Central memory CD8-positive, alpha-beta T cell (primary cell): ENCODE measurements around the gene FARP1.
A peak's percentile ranks its signal among the peaks of the same experiment; 100 is the strongest.

Experiments
- ATAC-seq: fragments of 150-1000 bp; cut with Tn5 transposase; replicated peaks from 2 replicates; pipeline ENCODE4 v1.10.0; 2022; ENCODE audit warnings: mild to moderate bottlenecking, moderate FRiP score, moderate number of reproducible peaks; ENCODE audit not compliant: poor library complexity, severe bottlenecking; ENCODE audit errors: extremely low read depth
- DNase-seq, 2 donors: peaks; one replicate each; pipeline ENCODE4 v3.0.0; 2021; ENCODE audit warnings: low spot score in 2 of 2
- H3K27ac Mint-ChIP-seq: one replicate; pipeline ENCODE4 v1.8.0; 2022; ENCODE audit warnings: low read depth, mild to moderate bottlenecking, moderate library complexity, mixed read lengths
- H3K27me3 Mint-ChIP-seq: one replicate; pipeline ENCODE4 v1.8.0; 2022; ENCODE audit warnings: mixed read lengths
- H3K36me3 Mint-ChIP-seq: one replicate; pipeline ENCODE4 v1.8.0; 2022; ENCODE audit warnings: mild to moderate bottlenecking, moderate library complexity, mixed read lengths; ENCODE audit not compliant: insufficient read depth
- H3K4me1 Mint-ChIP-seq: one replicate; pipeline ENCODE4 v1.8.0; 2022; ENCODE audit warnings: mixed read lengths
- H3K4me3 Mint-ChIP-seq: one replicate; pipeline ENCODE4 v1.8.0; 2022; ENCODE audit warnings: mild to moderate bottlenecking, moderate library complexity, mixed read lengths
- H3K9me3 Mint-ChIP-seq: one replicate; pipeline ENCODE4 v1.8.0; 2022; ENCODE audit warnings: mixed read lengths

Gene FARP1

DNA sequence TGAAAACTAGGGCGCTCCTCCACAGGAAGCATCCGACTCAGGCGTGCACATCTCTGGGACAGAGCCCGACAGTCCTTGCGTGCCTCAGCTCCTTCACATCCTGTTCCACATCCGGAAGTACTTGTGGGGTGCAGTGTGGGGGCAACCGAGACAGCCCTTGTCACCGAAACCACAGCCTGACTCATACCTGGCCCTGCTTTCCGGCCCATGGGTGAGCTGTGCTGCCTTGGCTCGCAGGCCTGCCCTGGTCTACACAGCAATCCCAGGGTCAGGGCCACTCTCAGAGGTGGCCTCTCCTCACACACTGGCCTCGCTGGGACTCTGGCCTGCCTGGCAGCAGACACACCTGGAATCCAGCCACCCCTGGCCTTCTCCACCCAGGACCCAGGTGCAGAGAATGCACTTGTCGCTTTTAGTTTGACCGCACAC is 333.7 kb downstream of the FARP1 start:
- Mint-ChIP-seq H3K9me3 (no peaks in the 10 kb centered on the region), H3K27ac (peak overlapping the region; percentile 91), H3K27me3 (no peaks in the 10 kb centered on the region), H3K36me3 (peaks cover 19% of the 10 kb centered on the region), H3K4me1 (peaks cover 66% of the 10 kb centered on the region), H3K4me3 (peak overlapping the region; percentile 65)
- DNase-seq, result peak; percentile 55 to 77
- peak; percentile 99 for ATAC-seq

DNA sequence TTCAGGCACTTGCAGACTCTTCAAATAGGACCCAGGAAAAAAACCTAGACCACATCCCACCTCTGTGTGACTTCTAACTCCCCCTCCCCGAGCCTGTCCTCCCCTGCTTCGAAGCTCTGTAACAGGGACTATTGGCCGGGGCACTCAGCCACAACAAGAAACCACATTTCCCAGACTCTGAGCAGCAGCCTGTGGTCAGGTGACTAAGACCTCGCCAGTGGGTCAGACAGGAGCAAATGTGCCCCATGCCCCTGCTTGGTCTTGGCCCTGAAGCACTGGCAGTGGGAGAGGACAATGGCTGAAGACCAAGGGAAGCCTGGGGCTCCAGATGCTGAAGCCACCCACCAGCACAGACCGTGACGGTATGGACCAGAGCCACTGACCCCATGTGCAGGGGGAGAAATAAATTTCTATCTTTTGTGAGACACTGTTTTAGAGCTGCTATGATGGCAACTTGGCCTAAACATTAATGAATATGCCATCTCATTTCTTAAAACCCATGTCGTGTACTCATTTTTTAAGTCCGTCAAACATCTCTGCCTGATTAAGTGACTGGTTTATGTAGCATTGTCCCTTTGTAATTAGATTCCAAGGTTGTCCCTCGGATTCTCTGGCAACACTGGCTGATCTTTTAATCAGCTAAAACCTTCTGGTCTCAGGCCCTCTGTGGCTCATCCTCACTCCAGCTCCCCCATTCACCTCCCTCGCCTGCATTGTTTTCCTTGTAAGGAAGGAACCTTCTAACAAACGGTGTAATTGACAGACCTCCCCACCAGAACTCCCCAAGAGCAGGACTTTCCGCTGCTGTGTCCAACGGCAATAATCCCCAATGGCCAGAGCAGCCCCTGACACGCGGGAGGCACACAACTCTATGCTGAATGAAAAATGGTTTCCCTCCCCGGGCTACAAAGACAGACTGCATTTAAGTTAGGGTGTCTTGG is 335.6 kb downstream of the FARP1 start:
- H3K27ac Mint-ChIP-seq, result peak overlapping the region; percentile 88
- H3K36me3 Mint-ChIP-seq, result peaks cover 22% of the 10 kb centered on the region
- H3K27me3 Mint-ChIP-seq, result no peaks in the 10 kb centered on the region
- H3K4me1 Mint-ChIP-seq, result peaks cover 57% of the 10 kb centered on the region
- ATAC-seq (no peak), DNase-seq (no peak)
- peak overlapping the region; percentile 50 for H3K4me3 Mint-ChIP-seq
- no peaks in the 10 kb centered on the region for H3K9me3 Mint-ChIP-seq

DNA sequence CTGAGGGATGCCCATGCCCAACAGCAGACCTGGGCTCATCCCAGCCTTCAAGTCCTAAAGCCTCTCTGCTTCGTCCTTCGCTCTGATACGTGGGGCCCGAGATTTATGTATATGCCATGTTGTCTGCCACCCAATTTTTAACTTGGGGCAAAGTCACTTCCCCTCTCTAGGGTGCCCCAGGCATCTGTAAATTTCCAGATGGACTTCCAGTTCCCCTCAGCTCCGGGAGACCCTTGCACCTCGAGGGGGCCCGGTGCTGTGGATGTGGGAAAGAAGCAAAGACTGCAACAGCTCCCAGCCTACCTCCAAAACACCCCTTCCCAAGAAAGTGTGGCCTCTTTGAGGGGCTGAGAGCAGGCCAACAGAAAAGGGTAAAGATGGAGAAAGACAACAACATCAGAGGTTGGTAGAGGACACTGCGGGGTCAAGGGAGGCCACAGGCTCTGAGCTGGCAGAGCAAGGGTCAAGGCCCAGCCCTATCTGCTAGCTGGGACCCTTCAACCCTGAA is 336.7 kb downstream of the FARP1 start:
- Mint-ChIP-seq H3K36me3 (peaks cover 23% of the 10 kb centered on the region), H3K27me3 (no peaks in the 10 kb centered on the region), H3K4me1 (peaks cover 59% of the 10 kb centered on the region), H3K4me3 (no peak overlapping the region), H3K27ac (peak overlapping the region; percentile 88), H3K9me3 (no peaks in the 10 kb centered on the region)
- DNase-seq (no peak), ATAC-seq (no peak)

DNA sequence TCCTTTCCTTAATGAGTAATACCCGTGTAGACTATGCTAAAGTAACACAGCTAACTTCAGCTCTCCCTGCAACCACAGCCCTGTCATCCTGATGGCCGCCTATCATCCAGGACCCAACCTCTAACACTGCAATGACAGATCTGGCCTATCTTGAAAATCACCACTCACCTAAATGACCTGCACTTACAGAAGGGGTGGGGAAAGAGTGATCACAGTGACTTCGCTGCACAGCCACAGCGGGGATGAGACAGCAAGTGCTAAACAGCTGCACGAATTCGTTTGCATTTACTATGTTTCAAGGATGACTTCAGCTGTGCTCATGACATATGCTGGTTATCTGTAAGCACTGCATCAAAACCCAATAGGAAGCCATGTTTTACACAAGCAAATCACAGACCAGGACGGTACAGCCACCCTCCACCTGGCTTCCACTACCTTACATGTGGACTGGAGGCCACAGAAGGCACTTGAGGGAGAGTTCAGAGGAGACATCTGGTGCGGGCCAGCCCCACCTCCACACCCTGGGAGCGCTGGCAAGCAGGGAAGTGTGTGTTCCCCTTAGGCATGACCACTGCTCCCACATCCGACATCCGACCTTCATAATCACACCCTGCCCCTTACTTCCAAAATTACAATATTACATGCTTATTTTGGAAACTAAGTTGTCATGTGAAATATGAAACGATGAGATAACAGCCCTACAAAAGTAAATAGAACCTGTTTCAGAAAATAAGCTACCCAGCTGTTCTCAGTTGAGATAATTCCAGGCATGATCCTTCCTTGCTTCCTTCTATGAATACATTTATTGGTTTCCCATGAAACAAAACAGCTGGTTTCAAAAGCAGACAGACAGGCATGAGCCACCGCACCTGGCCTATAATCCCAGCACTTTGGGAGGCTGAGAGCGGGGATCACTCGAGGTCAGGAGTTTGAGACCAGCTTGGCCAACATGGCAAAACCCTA is 338.3 kb downstream of the FARP1 start:
- DNase-seq, result no peak
- Mint-ChIP-seq H3K36me3 (peaks cover 20% of the 10 kb centered on the region), H3K27me3 (no peaks in the 10 kb centered on the region), H3K27ac (no peak overlapping the region), H3K9me3 (no peaks in the 10 kb centered on the region), H3K4me1 (peaks cover 71% of the 10 kb centered on the region), H3K4me3 (no peak overlapping the region)
- no peak for ATAC-seq

DNA sequence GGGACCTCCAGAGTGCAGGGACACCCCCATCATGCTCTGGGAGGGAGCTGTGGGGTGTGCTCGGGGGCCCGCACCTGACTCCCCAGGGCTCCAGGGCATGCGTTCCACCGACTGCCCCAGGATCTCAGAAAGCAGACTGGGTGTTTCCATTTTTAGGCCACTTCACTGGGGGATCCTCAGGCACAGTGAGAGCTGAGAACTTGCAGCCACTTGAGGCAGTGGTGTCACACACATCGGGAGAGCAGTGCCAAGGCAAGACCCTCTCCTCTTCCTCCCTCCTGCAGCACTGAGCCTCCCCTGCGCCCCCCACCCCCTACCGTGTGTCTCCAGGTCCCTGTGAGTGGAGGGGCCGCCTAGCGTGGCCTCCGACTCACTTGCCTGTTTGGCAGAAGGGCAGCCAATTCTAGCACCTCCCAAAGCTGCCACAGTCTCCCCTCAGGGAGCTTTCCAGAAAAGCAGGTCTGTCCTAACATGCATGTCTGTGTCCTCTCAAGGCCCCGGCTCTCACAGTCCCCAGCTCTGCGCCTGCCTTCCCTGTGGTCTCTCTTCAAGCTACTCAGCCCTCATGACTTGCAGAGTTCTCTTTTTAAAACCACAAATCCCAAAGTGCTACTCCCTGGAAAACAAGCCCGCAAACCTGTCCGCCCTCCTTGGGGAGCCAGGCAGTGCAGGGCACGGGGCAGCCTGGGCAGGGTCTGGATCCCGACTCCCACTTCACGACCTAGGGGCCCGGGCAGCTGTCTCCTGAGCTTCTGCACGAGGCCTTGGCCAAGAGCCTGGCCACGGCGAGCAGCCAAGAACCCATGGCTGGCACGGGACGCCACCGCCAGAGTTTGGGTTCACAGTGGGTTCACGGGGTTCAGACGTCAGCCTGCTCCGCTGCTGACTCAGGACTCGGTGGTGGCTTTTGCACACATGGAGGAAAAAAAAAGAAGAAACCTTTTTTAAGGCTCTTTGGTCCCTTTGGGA is 339.9 kb downstream of the FARP1 start:
- H3K27ac Mint-ChIP-seq, result peak overlapping the region; percentile 62

DNA sequence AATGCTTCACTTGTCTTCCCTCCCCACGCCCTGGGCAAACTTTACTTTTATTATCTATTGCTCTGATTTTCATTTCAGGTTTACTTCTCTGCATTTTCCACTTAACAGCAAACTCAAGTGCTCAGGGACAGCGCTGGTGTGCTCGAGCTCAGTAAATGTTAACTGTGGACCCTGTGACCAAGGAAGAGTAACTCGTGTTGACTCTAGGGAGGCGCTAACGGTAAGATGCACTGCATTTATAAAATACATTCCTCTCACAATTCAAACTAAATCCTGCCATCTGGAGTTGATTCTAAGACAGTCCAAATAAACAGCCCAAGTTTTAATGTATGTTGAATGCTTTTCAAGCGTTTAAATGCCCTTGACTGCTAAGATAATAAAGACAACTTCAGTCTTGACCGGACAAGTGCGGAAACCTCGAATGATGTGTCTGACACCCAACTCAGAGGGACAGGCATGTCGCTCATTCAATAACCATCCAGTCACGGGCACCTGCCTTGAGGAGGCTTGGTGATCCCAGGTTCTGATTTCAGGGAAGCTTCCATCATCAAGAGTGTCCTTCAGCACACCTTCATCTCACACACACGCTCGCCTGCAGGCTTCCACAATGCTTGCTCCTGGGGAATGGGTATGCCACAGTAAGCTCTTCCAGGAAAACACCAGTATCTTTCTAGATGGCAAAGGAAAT is 340.9 kb downstream of the FARP1 start:
- H3K27me3 Mint-ChIP-seq, result no peaks in the 10 kb centered on the region

More for the DNA sequence above, 339.9 kb downstream of the FARP1 start:
- DNase-seq (no peak), ATAC-seq (no peak)
- Mint-ChIP-seq H3K4me1 (peaks cover 67% of the 10 kb centered on the region), H3K27me3 (no peaks in the 10 kb centered on the region), H3K36me3 (peaks cover 14% of the 10 kb centered on the region), H3K9me3 (no peaks in the 10 kb centered on the region), H3K4me3 (no peak overlapping the region)

DNA sequence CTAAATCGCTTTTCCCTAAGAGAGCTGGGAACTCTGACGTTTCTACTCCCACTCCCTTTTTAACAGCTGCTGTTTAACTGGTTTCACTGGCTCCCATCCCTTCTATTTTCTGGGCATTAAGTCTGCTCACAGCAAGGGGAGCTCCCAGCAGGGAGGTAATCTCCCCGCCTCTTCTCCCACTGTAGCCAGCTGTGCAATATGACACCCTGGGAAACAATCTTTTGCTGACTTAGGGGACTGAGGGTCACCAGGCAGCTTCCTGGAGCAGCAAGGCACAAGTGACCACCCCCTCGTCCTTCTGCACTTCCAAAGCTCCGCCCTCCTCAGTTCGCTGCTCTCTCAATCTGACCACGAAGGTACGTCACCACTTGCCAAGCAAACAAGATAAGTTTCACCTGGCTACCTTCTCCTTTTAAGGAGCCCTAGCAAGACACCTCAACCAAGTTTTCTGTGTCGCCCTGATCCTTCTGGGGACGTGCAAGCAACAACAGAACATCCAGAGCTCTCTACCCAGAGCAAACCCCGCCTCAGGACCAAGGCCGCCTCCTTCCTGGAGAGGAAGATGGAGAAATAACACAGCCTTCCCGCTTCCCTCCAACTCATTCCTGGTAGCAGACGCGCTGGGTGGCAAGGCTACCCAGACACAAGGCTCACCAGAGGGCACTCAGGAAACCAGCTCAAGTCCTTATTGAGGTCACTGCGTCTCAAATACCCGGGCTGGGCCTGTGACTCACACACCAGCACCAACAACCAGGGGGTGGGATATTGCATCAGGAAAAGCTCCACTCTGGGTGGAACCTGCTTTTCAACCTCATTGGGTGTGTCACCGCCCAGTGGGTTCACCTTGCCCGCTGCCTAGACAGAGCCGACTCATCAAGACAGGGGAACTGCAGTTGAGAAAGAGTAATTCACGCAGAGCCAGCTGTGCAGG is 341.7 kb downstream of the FARP1 start:
- H3K27ac Mint-ChIP-seq, result peak overlapping the region; percentile 78
- peak; percentile 63 for ATAC-seq
- no peaks in the 10 kb centered on the region for H3K27me3 Mint-ChIP-seq
- H3K4me3 Mint-ChIP-seq, result no peak overlapping the region
- H3K9me3 Mint-ChIP-seq, result no peaks in the 10 kb centered on the region
- peaks cover 16% of the 10 kb centered on the region for H3K36me3 Mint-ChIP-seq
- no peak for DNase-seq
- peaks cover 72% of the 10 kb centered on the region for H3K4me1 Mint-ChIP-seq

More for the DNA sequence above, 340.9 kb downstream of the FARP1 start:
- peaks cover 16% of the 10 kb centered on the region for H3K36me3 Mint-ChIP-seq
- H3K27ac Mint-ChIP-seq, result peak overlapping the region; percentile 62
- DNase-seq (no peak), ATAC-seq (no peak)
- H3K9me3 Mint-ChIP-seq, result no peaks in the 10 kb centered on the region
- H3K4me3 Mint-ChIP-seq, result no peak overlapping the region
- peaks cover 67% of the 10 kb centered on the region for H3K4me1 Mint-ChIP-seq

DNA sequence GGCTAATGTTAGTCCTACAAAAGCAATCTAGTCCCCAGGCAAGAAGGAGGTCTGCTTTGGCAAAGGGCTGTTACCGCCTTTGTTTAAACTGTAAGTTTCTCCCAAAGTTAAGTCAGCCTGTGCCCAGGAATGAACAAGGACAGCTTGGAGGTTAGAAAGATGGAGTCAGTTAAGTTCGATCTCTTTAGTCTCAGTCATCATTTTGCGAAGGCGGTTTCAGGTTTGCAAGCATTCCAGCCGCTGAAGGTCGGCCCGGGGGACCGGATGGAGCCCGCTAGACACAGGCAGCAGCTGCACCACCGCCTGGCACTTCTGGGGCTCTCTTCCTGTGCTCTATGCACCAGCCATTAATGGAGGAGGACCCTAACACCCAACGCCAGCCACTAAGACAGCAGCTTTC is 342.7 kb downstream of the FARP1 start:
- Mint-ChIP-seq H3K4me1 (peaks cover 80% of the 10 kb centered on the region), H3K4me3 (no peak overlapping the region), H3K27me3 (no peaks in the 10 kb centered on the region), H3K27ac (peak overlapping the region; percentile 78), H3K9me3 (no peaks in the 10 kb centered on the region), H3K36me3 (peaks cover 16% of the 10 kb centered on the region)
- no peak for ATAC-seq
- no peak for DNase-seq

DNA sequence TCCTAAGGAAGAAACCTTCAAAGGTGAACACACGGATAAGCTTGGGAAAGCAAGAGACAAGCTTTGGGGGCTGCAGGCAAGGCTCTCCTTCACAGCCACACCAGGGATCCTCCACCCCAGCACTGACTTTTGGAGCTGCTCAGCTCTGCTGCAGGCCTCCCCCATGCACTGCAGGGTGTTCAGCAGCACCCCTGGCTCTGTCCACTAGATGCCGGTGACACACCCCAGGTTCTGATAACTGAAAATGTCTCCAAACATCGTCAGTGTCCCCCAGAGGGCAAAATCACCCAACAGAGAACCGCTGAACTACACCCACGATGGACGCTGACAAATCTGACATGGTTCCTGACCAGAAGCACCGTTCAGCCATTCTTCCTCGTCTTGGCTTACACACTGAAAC is 343.5 kb downstream of the FARP1 start:
- no peaks in the 10 kb centered on the region for H3K27me3 Mint-ChIP-seq
- H3K9me3 Mint-ChIP-seq, result no peaks in the 10 kb centered on the region

DNA sequence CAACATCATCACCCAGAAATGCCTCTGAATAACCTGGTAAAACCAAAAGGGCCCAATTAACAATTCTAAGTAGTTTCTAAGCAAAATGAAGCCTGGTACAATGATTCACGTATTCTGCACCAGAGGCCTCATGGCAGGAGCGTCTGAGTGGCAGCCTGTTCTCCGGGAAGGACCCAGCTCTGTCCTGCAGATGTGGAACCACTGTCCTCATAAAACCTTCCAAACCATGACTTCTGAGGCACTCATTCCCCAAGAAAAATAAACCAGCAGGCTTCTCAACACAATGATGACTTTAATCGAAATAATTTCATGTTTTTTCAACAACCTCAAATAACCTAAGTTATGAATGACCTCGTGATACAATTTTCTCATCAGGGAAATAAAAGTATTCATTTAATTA is 344.1 kb downstream of the FARP1 start:
- peaks cover 85% of the 10 kb centered on the region for H3K4me1 Mint-ChIP-seq
- ATAC-seq, result no peak
- peak overlapping the region; percentile 78 for H3K27ac Mint-ChIP-seq
- H3K4me3 Mint-ChIP-seq, result no peak overlapping the region
- no peaks in the 10 kb centered on the region for H3K27me3 Mint-ChIP-seq
- H3K36me3 Mint-ChIP-seq, result peaks cover 15% of the 10 kb centered on the region
- no peak for DNase-seq
- H3K9me3 Mint-ChIP-seq, result no peaks in the 10 kb centered on the region

More for the DNA sequence above, 343.5 kb downstream of the FARP1 start:
- ATAC-seq (no peak), DNase-seq (no peak)
- H3K4me3 Mint-ChIP-seq, result no peak overlapping the region
- H3K36me3 Mint-ChIP-seq, result peaks cover 16% of the 10 kb centered on the region
- H3K4me1 Mint-ChIP-seq, result peaks cover 81% of the 10 kb centered on the region
- peak overlapping the region; percentile 78 for H3K27ac Mint-ChIP-seq
